Left lung (tissue), 10 donors: ENCODE data around the gene EFNB2. TPM values are rescaled to one million over a fixed set of nuclear protein-coding genes. Genes with fewer than 3 reads are reported as not detected.

ENCODE experiments used
- ATAC-seq: fragments of 200-7000 bp; cut with Tn5 transposase; one replicate; pipeline ENCODE4 v1.9.1; 2020; ENCODE audit warnings: moderate library complexity
- DNase-seq, 4 donors: peaks; one replicate each; pipeline ENCODE4 v3.0.0-alpha.2; 2013 to 2020
- H3K27ac ChIP-seq, 2 donors: fragments of 200-600 bp; sonication (generic) in 1 of 2; one replicate each; pipeline versions ENCODE4 v1.5.0 to v1.8.0; 2020 to 2021
- H3K27me3 ChIP-seq, 2 donors: fragments of 200-600 bp; sonication (generic) in 1 of 2; one replicate each; pipeline versions ENCODE4 v1.5.0 to v1.8.0; 2020 to 2021
- H3K36me3 ChIP-seq, 2 donors: fragments of 200-600 bp; sonication (generic) in 1 of 2; one replicate each; pipeline versions ENCODE4 v1.5.0 to v1.8.0; 2020 to 2021
- H3K4me1 ChIP-seq, 2 donors: fragments of 200-600 bp; one replicate each; pipeline ENCODE4 v1.8.0; 2021
- H3K4me3 ChIP-seq, 2 donors: fragments of 200-600 bp; sonication (generic) in 1 of 2; one replicate each; pipeline versions ENCODE4 v1.5.0 to v1.8.0; 2020 to 2021; ENCODE audit warnings: mild to moderate bottlenecking in 1 of 2
- H3K9me3 ChIP-seq, 2 donors: fragments of 200-600 bp; sonication (generic) in 1 of 2; one replicate each; pipeline versions ENCODE4 v1.5.0 to v1.8.0; 2020 to 2021
- CTCF ChIP-seq, 2 donors: fragments of 200-600 bp; sonication (generic) in 1 of 2; IDR thresholded peaks; one replicate each; pipeline versions ENCODE4 v1.5.0 to v1.8.0; 2021; ENCODE audit warnings: antibody characterized with exemption in 2 of 2
- intact Hi-C, 2 donors: fragments of 100-400 bp; cut with DNase I; formaldehyde crosslinking; loops; one replicate each; pipeline versions ENCODE4 v1.11.2 to v1.14.2; 2022
- polyA plus RNA-seq, 6 donors: library from polyadenylated mRNA; unstranded; fragments of 120-200 nt; gene quantifications; one replicate each; pipeline ENCODE4 v1.2.1, GENCODE V29; 2013; ENCODE audit not compliant: insufficient read length in 6 of 6
- total RNA-seq, 2 donors: library from RNA; stranded (reverse); fragmentation: NEBNext Ultra II Directional; extraction: Animal tissue kit (Norgen Biotek cat#: 25700); gene quantifications; one replicate each; pipeline ENCODE4 v1.2.1, GENCODE V29; 2021
- donor health status: DM: no; HTN: yes; CAD: no.
- donor health status: DM: no; HTN: no; CAD: no.

EFNB2 gene
- total and polyA plus RNA-seq, 8 donors = 39.6 to 95.6 (median 85.5) TPM

GRCh38 chr13:106462710-106463109, 72.8 kb downstream of the EFNB2 start:
- H3K4me3 ChIP-seq = no peak overlapping the region
- H3K27ac ChIP-seq = no peak overlapping the region
- intact Hi-C loops = no loop called here
- ATAC-seq = no peak
- no peaks in the 10 kb centered on the region for H3K27me3 ChIP-seq
- H3K9me3 ChIP-seq = no peaks in the 10 kb centered on the region
- H3K36me3 ChIP-seq = no peaks in the 10 kb centered on the region
- DNase-seq = no peak
- no peaks in the 10 kb centered on the region for H3K4me1 ChIP-seq
- no peak for TF ChIP-seq CTCF (IDR thresholded peaks at IDR 0.05)

- ATAC-seq (no peak), DNase-seq (no peak)
- Histone ChIP-seq H3K9me3 (no peaks in the 10 kb centered on the region), H3K4me1 (no peaks in the 10 kb centered on the region), H3K36me3 (no peaks in the 10 kb centered on the region), H3K4me3 (no peak overlapping the region), H3K27ac (no peak overlapping the region), H3K27me3 (no peaks in the 10 kb centered on the region)
- intact Hi-C loops = no loop called here
- no peak for TF ChIP-seq CTCF (IDR thresholded peaks at IDR 0.05)
Measured at GRCh38 chr13:106455777-106456176, 79.7 kb downstream of the EFNB2 start.

GRCh38 chr13:106455190-106455589, 80.3 kb downstream of the EFNB2 start:
- H3K4me1 ChIP-seq = no peaks in the 10 kb centered on the region
- intact Hi-C loops = no loop called here
- ATAC-seq = no peak
- no peaks in the 10 kb centered on the region for H3K36me3 ChIP-seq
- H3K27ac ChIP-seq = no peak overlapping the region
- H3K9me3 ChIP-seq = no peaks in the 10 kb centered on the region
- DNase-seq = no peak
- H3K27me3 ChIP-seq = no peaks in the 10 kb centered on the region
- no peak for TF ChIP-seq CTCF (IDR thresholded peaks at IDR 0.05)
- no peak overlapping the region for H3K4me3 ChIP-seq

GRCh38 chr13:106453101-106453500, 82.4 kb downstream of the EFNB2 start:
- Histone ChIP-seq H3K4me1 (no peaks in the 10 kb centered on the region), H3K9me3 (no peaks in the 10 kb centered on the region), H3K27me3 (no peaks in the 10 kb centered on the region), H3K36me3 (no peaks in the 10 kb centered on the region), H3K4me3 (no peak overlapping the region), H3K27ac (no peak overlapping the region)
- TF ChIP-seq CTCF (IDR thresholded peaks at IDR 0.05) = no peak
- intact Hi-C loops = no loop called here
- DNase-seq (no peak), ATAC-seq (no peak)

- Histone ChIP-seq H3K4me1 (no peaks in the 10 kb centered on the region), H3K27me3 (no peaks in the 10 kb centered on the region), H3K9me3 (no peaks in the 10 kb centered on the region), H3K27ac (no peak overlapping the region), H3K4me3 (no peak overlapping the region), H3K36me3 (no peaks in the 10 kb centered on the region)
- ATAC-seq (no peak), DNase-seq (no peak)
- no peak for TF ChIP-seq CTCF (IDR thresholded peaks at IDR 0.05)
- intact Hi-C loops = no loop called here
Measured at GRCh38 chr13:106450991-106451390, 84.5 kb downstream of the EFNB2 start.
